ENCODE data around the gene KDM2B.

The KDM2B gene

GRCh38 chr12:121525411-121525810 is 55.4 kb downstream of the KDM2B start:
- no peak for DNase-seq

GRCh38 chr12:121524196-121524916 is 56.5 kb downstream of the KDM2B start:
- DNase-seq: no peak

GRCh38 chr12:121523741-121524140 is 57.1 kb downstream of the KDM2B start:
- DNase-seq: no peak

GRCh38 chr12:121522971-121523370 is 57.9 kb downstream of the KDM2B start:
- DNase-seq: no peak

GRCh38 chr12:121520586-121521086 is 60.2 kb downstream of the KDM2B start:
- DNase-seq: peak; percentile 19

- DNase-seq: no peak
Observed at GRCh38 chr12:121520119-121520518, 60.7 kb downstream of the KDM2B start.

GRCh38 chr12:121519227-121519626 is 61.6 kb downstream of the KDM2B start:
- DNase-seq: no peak

GRCh38 chr12:121518656-121519055 is 62.2 kb downstream of the KDM2B start:
- no peak for DNase-seq

GRCh38 chr12:121516437-121517011 is 64.3 kb downstream of the KDM2B start:
- no peak for DNase-seq

GRCh38 chr12:121515615-121516014 is 65.2 kb downstream of the KDM2B start:
- DNase-seq: no peak

- peak; percentile 15 for DNase-seq
Observed at GRCh38 chr12:121514184-121514742, 66.6 kb downstream of the KDM2B start.

- peak; percentile 17 for DNase-seq
Observed at GRCh38 chr12:121513464-121514183, 67.2 kb downstream of the KDM2B start.

GRCh38 chr12:121512561-121512960 is 68.3 kb downstream of the KDM2B start:
- no peak for DNase-seq

- DNase-seq: no peak
Observed at GRCh38 chr12:121511916-121512315, 68.9 kb downstream of the KDM2B start.

GRCh38 chr12:121509339-121509738 is 71.5 kb downstream of the KDM2B start:
- no peak for DNase-seq

GRCh38 chr12:121508533-121508932 is 72.3 kb downstream of the KDM2B start:
- DNase-seq: no peak

GRCh38 chr12:121507984-121508383 is 72.8 kb downstream of the KDM2B start:
- DNase-seq: no peak

GRCh38 chr12:121507245-121507644 is 73.6 kb downstream of the KDM2B start:
- DNase-seq: no peak

- no peak for DNase-seq
Observed at GRCh38 chr12:121505513-121505912, 75.3 kb downstream of the KDM2B start.

GRCh38 chr12:121504505-121504904 is 76.3 kb downstream of the KDM2B start:
- no peak for DNase-seq

GRCh38 chr12:121503395-121503794 is 77.4 kb downstream of the KDM2B start:
- DNase-seq: no peak

GRCh38 chr12:121501946-121502345 is 78.9 kb downstream of the KDM2B start:
- no peak for DNase-seq
